ENCODE data around the gene LUC7L.
A peak's percentile ranks its signal among the peaks of the same experiment; 100 is the strongest.

The LUC7L gene

GRCh38 chr16:228852-229730 lies at the start of gene LUC7L:
TSS of gene LUC7L (minus strand) at chr16:229449. CDS start at chr16:229339, 110 bp downstream.
- Histone ChIP-seq H3K4me2 (ENCODE audit: low read length) (peak within 1 kb of the TSS; percentile 70), H4K20me1 (ENCODE audit: control insufficient read depth, insufficient read depth, low read depth, low read length) (peaks cover 23% of the 10 kb centered on the region), H3K9me3 (ENCODE audit: control insufficient read depth, insufficient read depth, low read length) (no peaks in the 10 kb centered on the region), H3K79me2 (ENCODE audit: control insufficient read depth, low read length) (peaks cover 47% of the 10 kb centered on the region), H3K27ac (ENCODE audit: low read depth, low read length) (peak within 1 kb of the TSS; percentile 49), H3K36me3 (ENCODE audit: control insufficient read depth, low read length) (peaks cover 41% of the 10 kb centered on the region), H3K4me1 (ENCODE audit: control insufficient read depth, low read length) (peaks cover 29% of the 10 kb centered on the region), H3K4me3 (ENCODE audit: low read length) (peak within 1 kb of the TSS; percentile 94), H3K9me2 (replicated peaks; ENCODE audit: control insufficient read depth, low read length) (no peaks in the 10 kb centered on the region), H3K27me3 (ENCODE audit: control insufficient read depth, low read length) (no peaks in the 10 kb centered on the region), H3F3A (ENCODE audit: control insufficient read depth, insufficient read depth) (peaks cover 6% of the 10 kb centered on the region)
- no peak for TF ChIP-seq CTCF (IDR thresholded peaks at IDR 0.05; ENCODE audit: low read depth, low read length, poor library complexity, severe bottlenecking)

- Histone ChIP-seq H3K4me2 (ENCODE audit: low read length) (no peak overlapping the region), H3K27me3 (ENCODE audit: control insufficient read depth, low read length) (peaks cover 22% of the 10 kb centered on the region)
These were observed 49.7 kb upstream of the LUC7L start for GRCh38 chr16:278863-279366.

GRCh38 chr16:276426-277077 lies 47.3 kb upstream of the LUC7L start:
- H3K36me3 ChIP-seq (ENCODE audit: control insufficient read depth, low read length), result no peaks in the 10 kb centered on the region
- no peaks in the 10 kb centered on the region for H3K79me2 ChIP-seq (ENCODE audit: control insufficient read depth, low read length)
- H3K4me3 ChIP-seq (ENCODE audit: low read length), result no peak overlapping the region
- no peaks in the 10 kb centered on the region for H3F3A ChIP-seq (ENCODE audit: control insufficient read depth, insufficient read depth)
- no peaks in the 10 kb centered on the region for H3K9me2 ChIP-seq (replicated peaks; ENCODE audit: control insufficient read depth, low read length)
- TF ChIP-seq EZH2phosphoT487 (IDR thresholded peaks at IDR 0.05; ENCODE audit: borderline replicate concordance, low read length), result no peak
- no peak for TF ChIP-seq CTCF (IDR thresholded peaks at IDR 0.05; ENCODE audit: low read depth, low read length, poor library complexity, severe bottlenecking)
- H3K4me1 ChIP-seq (ENCODE audit: control insufficient read depth, low read length), result peaks cover 3% of the 10 kb centered on the region; the same call in 1 of the 2 replicates
- H3K27ac ChIP-seq (ENCODE audit: low read depth, low read length), result no peak overlapping the region
- peaks cover 22% of the 10 kb centered on the region for H3K27me3 ChIP-seq (ENCODE audit: control insufficient read depth, low read length)
- no peaks in the 10 kb centered on the region for H4K20me1 ChIP-seq (ENCODE audit: control insufficient read depth, insufficient read depth, low read depth, low read length)
- H3K4me2 ChIP-seq (ENCODE audit: low read length), result no peak overlapping the region
- no peaks in the 10 kb centered on the region for H3K9me3 ChIP-seq (ENCODE audit: control insufficient read depth, insufficient read depth, low read length)

More at GRCh38 chr16:278863-279366, 49.7 kb upstream of the LUC7L start:
- Histone ChIP-seq H3K4me3 (ENCODE audit: low read length) (no peak overlapping the region), H3K9me3 (ENCODE audit: control insufficient read depth, insufficient read depth, low read length) (no peaks in the 10 kb centered on the region), H3K27ac (ENCODE audit: low read depth, low read length) (no peak overlapping the region), H3K9me2 (replicated peaks; ENCODE audit: control insufficient read depth, low read length) (no peaks in the 10 kb centered on the region), H3K4me1 (ENCODE audit: control insufficient read depth, low read length) (peaks cover 3% of the 10 kb centered on the region; the same call in 1 of the 2 replicates), H4K20me1 (ENCODE audit: control insufficient read depth, insufficient read depth, low read depth, low read length) (no peaks in the 10 kb centered on the region), H3F3A (ENCODE audit: control insufficient read depth, insufficient read depth) (no peaks in the 10 kb centered on the region), H3K36me3 (ENCODE audit: control insufficient read depth, low read length) (no peaks in the 10 kb centered on the region), H3K79me2 (ENCODE audit: control insufficient read depth, low read length) (no peaks in the 10 kb centered on the region)
- TF ChIP-seq EZH2phosphoT487 (IDR thresholded peaks at IDR 0.05; ENCODE audit: borderline replicate concordance, low read length) (no peak), CTCF (IDR thresholded peaks at IDR 0.05; ENCODE audit: low read depth, low read length, poor library complexity, severe bottlenecking) (no peak)

Measured in DOHH2 (cell line).